NCI-H345 treated with DMSO at 0.1 percent for 48 hours (cell line): Measurements from ENCODE around the gene TSPY4.
"Not testable (repeated sequence)": the region's sequence is repeated elsewhere in the genome, so short reads cannot be mapped to it uniquely, and the experiment has no call there.

Source experiments
- DNase-seq: peaks from one replicate; lab custom pipeline; 2025; ENCODE audit not compliant: unreplicated experiment; lab: John Stamatoyannopoulos, UW

TSPY4 gene, protein sequence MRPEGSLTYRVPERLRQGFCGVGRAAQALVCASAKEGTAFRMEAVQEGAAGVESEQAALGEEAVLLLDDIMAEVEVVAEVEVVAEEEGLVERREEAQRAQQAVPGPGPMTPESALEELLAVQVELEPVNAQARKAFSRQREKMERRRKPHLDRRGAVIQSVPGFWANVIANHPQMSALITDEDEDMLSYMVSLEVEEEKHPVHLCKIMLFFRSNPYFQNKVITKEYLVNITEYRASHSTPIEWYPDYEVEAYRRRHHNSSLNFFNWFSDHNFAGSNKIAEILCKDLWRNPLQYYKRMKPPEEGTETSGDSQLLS

DNA sequence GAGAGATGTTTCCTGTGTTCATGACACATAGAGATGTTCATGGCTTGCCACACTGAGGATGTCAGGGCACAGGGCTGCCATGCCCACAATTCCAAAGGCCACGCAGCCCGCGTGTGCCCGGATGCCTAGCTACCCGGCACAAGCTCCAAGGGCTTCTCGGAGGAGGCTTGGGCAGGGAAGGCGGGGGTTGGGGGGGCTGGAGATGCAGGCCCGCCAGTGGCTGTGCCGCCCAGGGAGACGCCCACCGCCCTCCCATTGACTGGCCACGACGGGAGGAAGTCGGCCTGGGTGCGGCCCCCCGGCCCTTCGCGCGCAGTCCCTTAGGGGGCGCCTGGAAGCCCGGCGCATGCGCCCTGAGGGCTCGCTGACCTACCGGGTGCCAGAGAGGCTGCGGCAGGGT is at the start of gene TSPY4:
Gene TSPY4, plus strand, starts transcription at position 301 of the 400 bp plus-strand sequence. Its CDS starts 46 bp downstream, at position 347.
- DNase-seq = not testable (repeated sequence)

DNA sequence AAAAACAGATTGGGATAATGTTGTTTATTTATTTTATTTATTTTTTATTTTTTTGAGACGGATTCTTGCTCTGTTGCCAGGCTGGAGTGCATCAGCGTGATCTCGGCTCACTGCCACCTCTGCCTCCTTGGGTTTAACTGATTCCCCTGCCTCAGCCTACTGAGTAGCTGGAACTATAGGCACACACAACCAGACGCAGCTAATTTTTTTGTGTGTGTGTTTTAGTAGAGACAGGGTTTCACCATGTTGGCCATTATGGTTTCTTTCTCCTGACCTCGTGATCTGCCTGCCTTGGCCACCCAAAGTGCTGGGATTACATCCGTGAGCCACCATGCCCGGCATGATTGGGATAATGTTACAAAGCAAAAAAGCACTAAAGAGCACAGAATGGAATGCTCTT is 16.3 kb upstream of the TSPY4 start:
- no peak for DNase-seq

DNA sequence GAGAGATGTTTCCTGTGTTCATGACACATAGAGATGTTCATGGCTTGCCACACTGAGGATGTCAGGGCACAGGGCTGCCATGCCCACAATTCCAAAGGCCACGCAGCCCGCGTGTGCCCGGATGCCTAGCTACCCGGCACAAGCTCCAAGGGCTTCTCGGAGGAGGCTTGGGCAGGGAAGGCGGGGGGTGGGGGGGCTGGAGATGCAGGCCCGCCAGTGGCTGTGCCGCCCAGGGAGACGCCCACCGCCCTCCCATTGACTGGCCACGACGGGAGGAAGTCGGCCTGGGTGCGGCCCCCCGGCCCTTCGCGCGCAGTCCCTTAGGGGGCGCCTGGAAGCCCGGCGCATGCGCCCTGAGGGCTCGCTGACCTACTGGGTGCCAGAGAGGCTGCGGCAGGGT is 20.2 kb downstream of the TSPY4 start, which contains the start of gene TSPY8:
Gene TSPY8, plus strand, starts transcription at position 301 of the 400 bp plus-strand sequence. Its CDS starts 46 bp downstream, at position 347.
- not testable (repeated sequence) for DNase-seq
